ENCODE data around the gene TIPARP. TPM values are rescaled to one million over a fixed set of nuclear protein-coding genes. Genes with fewer than 3 reads are reported as not detected.

TIPARP gene, protein sequence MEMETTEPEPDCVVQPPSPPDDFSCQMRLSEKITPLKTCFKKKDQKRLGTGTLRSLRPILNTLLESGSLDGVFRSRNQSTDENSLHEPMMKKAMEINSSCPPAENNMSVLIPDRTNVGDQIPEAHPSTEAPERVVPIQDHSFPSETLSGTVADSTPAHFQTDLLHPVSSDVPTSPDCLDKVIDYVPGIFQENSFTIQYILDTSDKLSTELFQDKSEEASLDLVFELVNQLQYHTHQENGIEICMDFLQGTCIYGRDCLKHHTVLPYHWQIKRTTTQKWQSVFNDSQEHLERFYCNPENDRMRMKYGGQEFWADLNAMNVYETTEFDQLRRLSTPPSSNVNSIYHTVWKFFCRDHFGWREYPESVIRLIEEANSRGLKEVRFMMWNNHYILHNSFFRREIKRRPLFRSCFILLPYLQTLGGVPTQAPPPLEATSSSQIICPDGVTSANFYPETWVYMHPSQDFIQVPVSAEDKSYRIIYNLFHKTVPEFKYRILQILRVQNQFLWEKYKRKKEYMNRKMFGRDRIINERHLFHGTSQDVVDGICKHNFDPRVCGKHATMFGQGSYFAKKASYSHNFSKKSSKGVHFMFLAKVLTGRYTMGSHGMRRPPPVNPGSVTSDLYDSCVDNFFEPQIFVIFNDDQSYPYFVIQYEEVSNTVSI
- 36.1 and 37.0 TPM in 2 replicates for total RNA-seq

DNA sequence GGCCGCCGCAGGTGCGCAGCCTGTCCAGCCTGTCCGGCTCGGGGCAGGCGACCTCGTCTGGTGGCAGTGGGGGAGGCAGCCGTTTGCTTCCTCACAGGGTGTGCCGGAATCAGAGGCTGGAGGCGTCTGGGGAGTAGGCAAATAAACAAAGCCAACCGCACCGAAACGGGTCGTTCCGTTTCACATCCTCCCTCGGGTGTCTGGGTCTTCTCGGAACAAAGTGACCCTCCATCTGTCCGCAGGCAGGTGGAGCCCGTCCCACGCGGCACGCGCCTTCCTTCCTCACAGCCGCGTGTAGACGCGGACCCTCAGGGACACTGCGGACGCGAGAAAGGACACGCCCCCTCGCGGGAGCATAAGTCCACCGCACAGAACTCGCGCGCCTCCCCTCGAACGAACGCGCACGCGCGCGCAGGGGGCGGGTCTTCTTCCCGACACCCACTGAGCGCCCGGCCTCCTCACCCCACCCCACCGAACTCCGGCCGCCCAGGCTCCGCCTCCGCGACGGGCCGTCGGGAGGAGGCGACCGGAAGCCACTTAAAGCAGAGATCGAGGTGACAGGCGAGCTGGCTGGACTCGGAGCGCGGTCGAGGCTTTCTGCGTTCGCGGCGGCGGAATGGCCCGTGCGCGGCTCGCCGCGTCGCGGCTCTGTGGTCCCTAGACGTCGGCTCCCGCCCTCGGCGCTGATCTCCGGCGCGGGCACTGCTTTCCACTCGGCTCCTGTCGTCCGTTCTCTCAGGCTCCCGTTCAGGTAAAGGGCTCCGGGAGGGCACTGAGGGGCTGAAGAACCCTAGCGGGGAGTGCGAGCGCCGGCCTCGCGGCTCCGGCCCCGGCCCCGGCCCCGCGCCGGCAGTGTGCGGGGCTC is at the start of gene TIPARP:
Gene TIPARP (plus strand): TSS at position 545 of the 865 bp plus-strand sequence. CDS start 3,108 bp downstream, outside the sequence.

Other genes with a start within 250 kb of the TIPARP start
- 190 and 328 TPM in 2 replicates for gene SSR3, start 119.5 kb upstream of the TIPARP start, total RNA-seq
- gene LEKR1, start 151.8 kb downstream of the TIPARP start, total RNA-seq: 0.37 and 0.43 TPM in 2 replicates

All from smooth muscle cell of bladder (primary cell).